Liver (tissue), 9 donors: ENCODE measurements around the gene CHD5. TPM values are rescaled to one million over a fixed set of nuclear protein-coding genes. Genes with fewer than 3 reads are reported as not detected.

Experiments used
- DNase-seq: peaks from one replicate; pipeline ENCODE4 v3.0.0-alpha.2; 2017; ENCODE audit warnings: low spot score
- H3K27ac ChIP-seq, 2 donors: one replicate each; pipeline ENCODE4 v1.7.0; 2013; ENCODE audit warnings: inconsistent platforms in 2 of 2, low read length in 2 of 2, control low read depth in 1 of 2, low read depth in 1 of 2, mild to moderate bottlenecking in 1 of 2
- H3K27me3 ChIP-seq, 4 donors: one replicate each; pipeline versions ENCODE4 v1.6.1 to v1.7.0; 2013; ENCODE audit warnings: low read length in 3 of 4, inconsistent platforms in 1 of 4, mild to moderate bottlenecking in 1 of 4, moderate library complexity in 1 of 4; ENCODE audit not compliant: control insufficient read depth in 4 of 4, insufficient read depth in 4 of 4
- H3K36me3 ChIP-seq, 4 donors: one replicate each; pipeline versions ENCODE4 v1.6.1 to v1.7.0; 2013; ENCODE audit warnings: low read length in 3 of 4, mild to moderate bottlenecking in 3 of 4, low read depth in 1 of 4, moderate library complexity in 1 of 4; ENCODE audit not compliant: control insufficient read depth in 4 of 4, insufficient read depth in 3 of 4
- H3K4me1 ChIP-seq, 4 donors: one replicate each; pipeline versions ENCODE4 v1.6.1 to v1.7.0; 2013; ENCODE audit warnings: low read length in 3 of 4, mild to moderate bottlenecking in 3 of 4, moderate library complexity in 1 of 4; ENCODE audit not compliant: control insufficient read depth in 4 of 4, insufficient read depth in 4 of 4
- H3K4me3 ChIP-seq, 3 donors: one replicate each; pipeline versions ENCODE4 v1.6.1 to v1.7.0; 2013; ENCODE audit warnings: low read length in 3 of 3, control low read depth in 1 of 3, low read depth in 1 of 3, mild to moderate bottlenecking in 1 of 3
- H3K9ac ChIP-seq, 2 donors: one replicate each; pipeline ENCODE4 v1.7.0; 2013; ENCODE audit warnings: low read length in 2 of 2, mild to moderate bottlenecking in 2 of 2, moderate library complexity in 2 of 2, control low read depth in 1 of 2, low read depth in 1 of 2
- H3K9me3 ChIP-seq, 4 donors: one replicate each; pipeline versions ENCODE4 v1.6.1 to v1.7.0; 2013; ENCODE audit warnings: low read length in 3 of 4; ENCODE audit not compliant: control insufficient read depth in 4 of 4
- CTCF ChIP-seq: fragments of 150-350 bp; IDR thresholded peaks from 2 replicates; pipeline ENCODE4 v1.5.1; 2017; ENCODE audit warnings: improper control_type of control experiment, low read depth, low read length; ENCODE audit not compliant: missing input control
- FOXA1 ChIP-seq: IDR thresholded peaks from 2 replicates; pipeline ENCODE4 v1.6.1; 2016; ENCODE audit warnings: antibody characterized with exemption
- FOXA2 ChIP-seq: IDR thresholded peaks from 2 replicates; pipeline ENCODE4 v1.6.1; 2016; ENCODE audit warnings: antibody characterized with exemption
- GABPA ChIP-seq, 2 donors: IDR thresholded peaks in 1 of 2; conservative IDR thresholded peaks in 1 of 2; 2 replicates each; pipeline ENCODE4 v1.6.1; 2016; ENCODE audit warnings: antibody characterized with exemption in 2 of 2, mild to moderate bottlenecking in 1 of 2, moderate library complexity in 1 of 2
- HNF4G ChIP-seq: IDR thresholded peaks from 2 replicates; pipeline ENCODE4 v1.6.1; 2016; ENCODE audit warnings: antibody characterized with exemption
- JUND ChIP-seq, 2 donors: IDR thresholded peaks; 2 replicates each; pipeline ENCODE4 v1.6.1; 2016; ENCODE audit warnings: antibody characterized with exemption in 2 of 2
- RAD21 ChIP-seq, 2 donors: IDR thresholded peaks; 2 replicates each; pipeline ENCODE4 v1.6.1; 2016; ENCODE audit warnings: antibody characterized with exemption in 2 of 2, mild to moderate bottlenecking in 2 of 2
- RXRA ChIP-seq, 2 donors: IDR thresholded peaks; 2 replicates each; pipeline ENCODE4 v1.6.1; 2017 to 2018; ENCODE audit warnings: antibody characterized with exemption in 2 of 2, mild to moderate bottlenecking in 1 of 2
- SP1 ChIP-seq: IDR thresholded peaks from 2 replicates; pipeline ENCODE4 v1.6.1; 2018; ENCODE audit warnings: antibody characterized with exemption, mild to moderate bottlenecking
- TAF1 ChIP-seq: conservative IDR thresholded peaks from 2 replicates; pipeline ENCODE4 v1.6.1; 2016; ENCODE audit warnings: antibody characterized with exemption, mild to moderate bottlenecking
- YY1 ChIP-seq: IDR thresholded peaks from 2 replicates; pipeline ENCODE4 v1.6.1; 2016; ENCODE audit warnings: antibody characterized with exemption, mild to moderate bottlenecking
- ZBTB33 ChIP-seq: IDR thresholded peaks from 2 replicates; pipeline ENCODE4 v1.6.1; 2016; ENCODE audit warnings: antibody characterized with exemption
- WGBS: extraction: QIAGEN DNeasy Blood & Tissue Kit; methylation state at CpG from one replicate; pipeline ENCODE4 v1.1.7; 2013; 5-methylcytosine and 5-hydroxymethylcytosine counted together
- polyA plus RNA-seq, 2 donors: library from polyadenylated mRNA; stranded (reverse) in 1 of 2; unstranded in 1 of 2; fragments of 200-250 nt in 1 of 2; fragments of >200 nt in 1 of 2; fragmentation: Nextera tagmentation in 1 of 2; extraction: Ambion mirVana in 1 of 2; gene quantifications; one replicate each; pipeline versions ENCODE4 v1.2.1 to v1.2.3, GENCODE V29; 2013 to 2015
- total RNA-seq, 2 donors: library from RNA; depleted of rRNA; stranded (reverse); fragments of >200 nt; gene quantifications; one replicate each; pipeline ENCODE4 v1.2.3, GENCODE V29; 2014
- TF ChIP-seq, protein P1 (sequence below): IDR thresholded peaks from 2 replicates; pipeline ENCODE4 v1.6.1; 2016; ENCODE audit warnings: antibody characterized with exemption
- donor health status: healthy.
- donor health status: healthy.
- donor health status: healthy.
- donor health status: healthy.
- donor health status: healthy.

Gene CHD5
- total and polyA plus RNA-seq, 4 donors = under 0.01 to 0.08 TPM; not detected in 2

DNA sequence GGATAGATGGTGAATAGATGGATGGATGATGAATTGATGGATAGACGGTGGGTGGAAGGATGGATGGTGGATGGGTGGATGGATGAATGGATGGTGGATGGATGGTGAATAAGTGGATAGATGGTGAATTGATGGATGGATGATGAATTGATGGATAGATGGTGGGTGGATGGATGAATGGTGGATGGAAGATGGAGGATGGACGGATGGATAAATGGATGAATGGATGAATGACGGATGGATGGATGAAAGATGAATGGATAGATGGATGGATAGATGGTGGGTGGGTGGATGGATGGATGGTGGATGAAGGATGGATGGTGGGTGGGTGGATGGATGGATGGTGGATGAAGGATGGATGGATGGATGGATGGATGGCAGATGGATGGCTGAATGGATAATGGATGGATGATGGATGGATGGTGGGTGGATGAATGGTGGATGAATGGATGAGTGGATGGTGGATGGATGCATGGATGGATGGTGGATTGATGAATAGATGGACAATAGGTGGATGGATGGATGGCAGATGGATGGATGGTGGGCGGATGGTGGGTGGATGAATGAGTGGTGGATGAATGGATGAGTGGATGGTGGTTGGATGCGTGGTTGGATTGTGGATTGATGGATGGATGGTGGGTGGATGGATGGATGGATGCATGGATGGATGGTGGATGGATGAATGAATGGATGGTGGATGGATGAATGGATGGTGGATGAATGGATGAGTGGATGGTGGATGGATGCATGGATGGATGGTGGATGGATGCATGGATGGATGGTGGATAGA, 5.3 kb downstream of the CHD5 start:
- Histone ChIP-seq H3K4me1 (peaks cover under 1 to 4% (median 3%) of the 10 kb centered on the region in 4 donors), H3K27me3 (peaks cover 0 to 14% (median 6%) of the 10 kb centered on the region in 4 donors), H3K9me3 (peaks cover 0 to 5% (median 2%) of the 10 kb centered on the region in 4 donors), H3K4me3 (no peak overlapping the region), H3K36me3 (no peaks in the 10 kb centered on the region), H3K27ac (no peak overlapping the region), H3K9ac (no peak overlapping the region)
- WGBS = 89% methylated on average over 5 of the region's 5 CpGs
- no peak for TF ChIP-seq FOXA2
- no peak for TF ChIP-seq RXRA (IDR thresholded peaks at IDR 0.05)
- TF ChIP-seq RAD21 (IDR thresholded peaks at IDR 0.05) = no peak
- no peak for TF ChIP-seq ZBTB33
- no peak for TF ChIP-seq JUND (IDR thresholded peaks at IDR 0.05)
- no peak for TF ChIP-seq FOXA1
- TF ChIP-seq, protein P1, sequence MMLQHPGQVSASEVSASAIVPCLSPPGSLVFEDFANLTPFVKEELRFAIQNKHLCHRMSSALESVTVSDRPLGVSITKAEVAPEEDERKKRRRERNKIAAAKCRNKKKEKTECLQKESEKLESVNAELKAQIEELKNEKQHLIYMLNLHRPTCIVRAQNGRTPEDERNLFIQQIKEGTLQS = no peak
- no peak for DNase-seq

- Histone ChIP-seq H3K9me3 (peaks cover 0 to 5% (median 2%) of the 10 kb centered on the region in 4 donors), H3K4me3 (no peak overlapping the region), H3K27me3 (peaks cover 0 to 6% (median under 1%) of the 10 kb centered on the region in 4 donors), H3K27ac (no peak overlapping the region), H3K9ac (no peak overlapping the region), H3K4me1 (no peaks in the 10 kb centered on the region), H3K36me3 (no peaks in the 10 kb centered on the region)
- TF ChIP-seq HNF4G (no peak), TAF1 (no peak), SP1 (no peak), CTCF (no peak), GABPA (IDR thresholded peaks at IDR 0.05 in 1 of 2, conservative IDR thresholded peaks at IDR 0.05 in 1 of 2) (no peak), ZBTB33 (no peak), YY1 (no peak)
- TF ChIP-seq, protein P1 = no peak
- no peak for DNase-seq
- 67% methylated on average over 10 of the region's 10 CpGs for WGBS
Observed at GRCh38 chr1:6172549-6172948, 7.6 kb downstream of the CHD5 start.
